GM21367 (cell line): ENCODE results near the gene CD300A.
"Not testable (repeated sequence)": the region's sequence is repeated elsewhere in the genome, so short reads cannot be mapped to it uniquely, and the experiment has no call there.

ENCODE experiments used
- ATAC-seq: cut with Tn5 transposase; IDR thresholded peaks from one replicate; pipeline ENCODE4 v1.9.1; 2021; ENCODE audit not compliant: unreplicated experiment

Gene CD300A

DNA sequence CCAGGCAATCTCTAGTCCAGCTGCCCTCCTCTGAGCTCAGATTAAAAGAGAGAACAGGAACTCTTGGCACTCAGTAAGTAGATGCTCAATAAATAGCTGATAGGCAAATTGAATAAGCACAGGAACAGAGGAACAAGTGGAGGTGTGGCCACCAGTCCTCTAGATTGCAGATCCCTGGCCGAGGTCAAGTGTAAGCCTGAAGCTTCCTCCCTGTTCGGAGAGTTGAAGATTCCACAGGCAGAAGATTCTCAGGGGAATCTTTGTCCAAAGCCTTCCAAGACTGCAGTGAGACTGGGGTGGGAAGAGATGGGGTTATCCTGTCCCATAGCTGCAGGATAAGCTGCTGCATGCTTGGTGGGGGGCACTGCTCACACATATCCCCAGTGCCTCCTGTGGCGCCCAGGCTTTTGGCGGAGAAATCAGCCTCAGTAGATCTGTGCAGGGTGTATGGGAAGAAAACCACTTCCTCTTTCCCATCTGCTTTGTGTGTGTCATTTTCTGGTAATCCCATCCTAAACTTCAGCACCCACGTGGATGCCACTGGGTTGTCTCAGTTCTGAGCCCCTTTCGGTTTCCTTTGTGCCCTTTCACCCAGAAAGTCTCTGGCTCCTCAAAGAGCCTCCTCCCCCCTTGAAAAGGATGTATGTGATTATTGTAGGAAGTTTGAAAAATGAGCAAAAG, 12.1 kb downstream of the CD300A start:
- no peak for ATAC-seq

DNA sequence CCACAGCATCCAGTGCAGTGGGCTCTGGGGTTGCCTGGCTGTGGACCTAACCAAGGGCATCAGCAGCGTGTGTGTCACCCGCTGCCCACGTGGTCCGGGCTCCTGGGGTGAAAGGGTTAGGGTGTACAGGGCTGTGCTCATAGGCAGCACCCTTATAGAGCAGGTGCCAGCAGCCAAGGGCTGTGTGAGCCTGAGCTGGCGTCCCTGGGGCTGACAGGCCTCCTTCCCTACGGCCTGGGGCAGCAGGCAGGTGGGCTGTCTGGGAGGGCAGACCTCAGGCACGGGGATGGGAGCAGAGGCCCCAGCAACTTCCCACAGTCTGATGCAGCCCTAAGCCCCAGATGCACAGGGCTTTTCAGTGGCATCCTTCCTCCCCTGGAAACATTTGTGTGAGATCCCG, 13.9 kb downstream of the CD300A start:
- no peak for ATAC-seq

DNA sequence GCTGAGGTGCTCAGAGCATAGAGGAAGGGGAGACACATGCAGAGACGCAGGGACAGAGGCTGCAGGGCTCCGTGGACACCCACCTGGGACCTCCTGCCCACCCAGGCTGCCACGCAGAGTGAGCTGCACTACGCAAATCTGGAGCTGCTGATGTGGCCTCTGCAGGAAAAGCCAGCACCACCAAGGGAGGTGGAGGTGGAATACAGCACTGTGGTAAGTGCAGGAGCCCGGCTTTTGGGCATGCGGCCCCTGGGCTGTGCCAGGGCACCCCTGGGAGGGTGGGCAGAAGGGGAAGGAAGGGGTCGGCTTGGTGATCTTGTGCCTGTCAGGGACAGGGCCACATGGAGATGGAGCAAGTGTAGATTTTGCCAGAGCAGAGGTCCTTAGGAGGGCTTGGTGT, 15.2 kb downstream of the CD300A start:
- ATAC-seq: no peak

DNA sequence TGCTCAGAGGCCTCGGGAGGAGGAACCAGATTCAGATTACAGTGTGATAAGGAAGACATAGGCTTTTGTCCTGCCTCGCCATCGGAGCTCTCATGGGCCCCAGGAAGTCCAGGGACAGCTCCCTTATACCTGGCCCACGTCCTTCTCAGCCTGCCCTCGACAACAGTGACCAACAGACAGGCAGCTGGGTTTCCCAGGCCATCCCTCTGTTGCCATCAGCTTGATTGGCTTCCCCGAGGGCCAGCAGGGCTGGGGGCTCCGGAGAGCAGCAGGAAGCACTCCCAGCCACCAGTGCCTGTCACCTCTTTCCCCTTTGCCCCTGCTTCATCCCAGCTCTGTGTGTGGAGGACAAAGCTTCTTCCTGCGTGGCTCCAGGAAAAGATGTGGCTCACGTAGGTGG, 17.6 kb downstream of the CD300A start:
- no peak for ATAC-seq

DNA sequence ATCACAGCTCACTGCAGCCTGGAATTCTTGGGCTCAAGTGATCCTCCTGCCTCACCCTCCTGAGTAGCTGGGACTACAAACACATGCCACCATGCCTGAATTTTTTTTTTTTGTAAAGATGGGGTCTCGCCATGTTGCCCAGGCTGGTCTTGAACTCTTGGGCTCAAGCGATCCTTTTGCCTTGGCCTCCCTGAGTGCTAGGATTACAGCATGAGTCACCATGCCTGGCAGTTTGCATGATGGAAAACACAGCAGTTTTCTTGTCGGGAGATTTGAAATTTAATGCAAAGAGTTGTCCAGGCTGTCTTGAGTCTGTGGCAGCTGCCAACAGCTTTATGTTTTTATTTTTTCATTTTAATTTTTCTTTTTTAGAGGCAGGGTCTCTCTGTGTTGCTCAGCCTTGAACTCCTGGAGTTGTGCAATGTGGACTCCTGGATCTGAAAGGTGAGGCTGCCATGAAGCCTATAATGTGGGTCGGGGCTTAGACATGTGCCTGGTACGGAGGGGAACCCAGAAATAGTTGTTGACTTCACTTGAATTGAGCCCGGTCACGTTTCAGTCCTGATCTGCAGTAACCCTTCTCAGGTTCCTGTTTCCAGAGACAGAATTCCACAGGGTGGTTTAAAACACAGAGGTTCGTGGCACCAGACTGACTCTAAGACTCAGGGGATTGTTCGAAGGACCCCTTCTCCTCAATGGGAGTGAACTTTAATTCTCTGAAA, 18.7 kb downstream of the CD300A start:
- no peak for ATAC-seq

DNA sequence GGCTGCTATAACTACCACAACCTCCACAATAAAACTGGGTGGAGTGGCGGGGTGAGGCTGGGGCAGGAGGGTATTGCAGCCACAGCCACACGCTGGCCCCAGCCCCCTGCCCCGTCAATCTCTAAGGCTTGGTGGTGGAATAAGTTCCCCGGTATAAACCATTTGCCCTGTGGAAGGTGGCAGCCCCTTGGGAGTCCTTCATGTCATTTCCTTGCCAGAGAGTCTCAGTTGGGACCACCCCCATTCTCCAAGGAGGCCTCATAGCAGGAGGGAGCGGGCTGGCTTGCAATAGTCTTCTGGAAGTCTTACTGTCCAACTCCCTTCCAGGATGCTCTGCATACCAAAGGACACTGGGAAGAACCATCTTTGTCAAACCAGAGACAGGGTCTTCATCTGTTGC, 19.4 kb downstream of the CD300A start:
- no peak for ATAC-seq

DNA sequence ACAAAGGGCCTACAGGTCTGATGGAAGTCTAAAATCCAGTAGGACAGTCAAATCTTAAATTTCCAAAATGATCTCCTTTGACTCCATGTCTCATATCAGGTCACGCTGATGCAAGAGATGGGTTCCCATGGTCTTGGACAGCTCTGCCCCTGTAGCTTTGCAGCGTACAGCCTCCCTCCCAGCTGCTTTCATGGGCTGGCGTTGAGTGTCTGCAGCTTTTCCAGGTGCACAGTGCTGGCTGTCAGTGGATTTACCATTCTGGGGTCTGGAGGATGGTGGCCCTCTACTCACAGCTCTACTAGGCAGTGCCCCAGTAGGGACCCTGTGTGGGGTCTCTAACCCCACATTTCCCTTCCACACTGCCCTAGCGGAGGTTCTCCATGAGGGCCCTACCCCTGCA, 21.8 kb downstream of the CD300A start:
- not testable (repeated sequence) for ATAC-seq

DNA sequence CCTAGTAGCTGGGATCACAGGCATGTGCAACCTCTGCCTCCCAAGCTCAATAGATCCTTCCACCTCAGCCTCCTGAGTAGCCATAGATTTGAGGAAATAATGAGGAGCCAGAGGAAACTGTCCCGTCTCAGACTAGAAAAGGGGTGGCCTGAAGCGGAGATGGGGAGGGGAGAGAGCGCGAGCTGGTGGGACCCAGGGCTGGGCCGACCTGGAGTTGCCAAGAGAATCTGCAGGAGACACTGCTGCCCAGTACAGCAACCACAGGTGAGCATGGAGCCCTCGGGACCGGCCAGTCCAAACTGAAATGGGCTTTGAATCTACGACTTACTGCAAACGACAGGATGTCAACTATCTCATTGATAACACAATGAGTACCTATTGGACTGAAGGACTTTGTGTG, 24.3 kb downstream of the CD300A start:
- no peak for ATAC-seq

DNA sequence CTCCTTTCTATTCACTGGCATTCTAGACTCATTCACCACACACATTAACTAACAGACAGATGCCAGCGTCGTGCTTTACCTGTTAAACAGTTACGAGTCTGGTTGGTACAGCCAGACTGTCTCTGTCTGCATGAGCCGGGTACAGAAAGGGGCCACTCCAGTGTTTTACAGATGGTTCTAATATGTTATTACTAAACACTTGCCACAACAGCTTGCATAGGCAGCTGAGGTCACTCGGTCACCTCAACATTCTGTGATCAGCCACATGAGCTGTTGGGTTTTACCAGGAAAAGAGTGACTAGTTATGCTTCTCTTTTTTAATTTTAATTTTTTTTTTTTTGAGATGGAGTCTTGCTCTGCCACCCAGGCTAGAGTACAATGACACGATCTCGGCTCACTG, 25.2 kb downstream of the CD300A start:
- no peak for ATAC-seq

DNA sequence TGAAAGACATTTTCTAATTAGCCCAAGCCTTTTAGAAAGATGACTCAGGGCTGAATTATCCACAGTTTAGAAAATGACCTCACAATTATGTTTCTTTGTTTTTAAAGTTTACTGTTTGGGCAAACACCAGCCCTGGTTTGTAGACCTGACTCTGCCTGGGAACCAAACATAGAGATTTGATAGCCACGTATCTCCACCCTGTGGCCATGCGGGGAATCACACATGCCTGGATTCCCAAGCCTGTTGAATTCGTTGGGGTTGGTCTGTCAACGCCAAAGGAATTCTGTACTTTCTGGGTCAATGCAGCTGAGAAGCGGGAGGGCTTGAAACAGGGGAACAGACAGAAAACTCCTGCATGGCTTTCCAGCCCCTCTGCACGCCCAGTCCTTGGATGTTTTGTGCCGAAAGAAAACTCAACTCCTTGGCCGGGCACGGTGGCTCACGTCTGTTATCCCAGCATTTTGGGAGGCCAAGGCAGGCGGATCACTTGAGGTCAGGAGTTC, 26.9 kb downstream of the CD300A start:
- no peak for ATAC-seq

DNA sequence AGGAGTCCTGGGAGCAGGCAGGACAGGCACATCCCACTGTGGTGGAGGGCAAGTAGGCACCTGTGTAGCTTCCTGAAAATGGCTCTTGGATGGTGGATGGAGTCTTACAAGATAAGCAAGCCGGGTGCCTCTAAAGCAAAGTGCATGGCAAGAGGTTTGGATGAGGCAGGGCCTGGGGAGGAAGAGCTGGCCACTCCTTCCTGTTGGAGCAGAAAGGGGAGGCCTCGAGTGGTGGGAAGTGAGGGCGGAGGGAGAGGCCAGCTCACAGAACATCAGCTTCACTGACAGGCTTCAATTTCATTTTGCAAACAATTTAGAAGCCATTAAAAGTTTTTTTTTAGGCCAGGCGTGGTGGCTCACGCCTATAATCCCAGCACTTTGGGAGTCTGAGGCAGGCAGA, 31.0 kb downstream of the CD300A start:
- ATAC-seq: no peak

DNA sequence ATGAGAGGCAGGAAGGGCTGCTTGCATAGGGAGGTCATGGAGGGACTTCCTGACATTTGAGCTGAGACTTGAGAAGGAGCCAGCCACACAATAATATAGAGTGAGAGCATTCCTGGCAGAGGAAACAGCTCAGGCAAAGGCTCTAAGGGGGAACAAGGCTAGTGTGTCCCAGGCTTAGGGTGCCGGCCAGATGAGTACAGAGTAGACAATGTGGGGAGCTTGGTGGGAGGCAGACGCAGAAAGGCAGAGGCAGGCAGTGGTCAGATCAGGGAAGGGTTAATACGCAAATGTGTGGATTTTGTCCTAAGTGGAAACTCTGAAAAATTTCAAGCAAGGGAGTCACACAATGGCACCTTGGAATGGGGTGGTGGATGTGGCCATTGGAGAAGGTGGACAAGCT, 33.6 kb downstream of the CD300A start:
- ATAC-seq: no peak

DNA sequence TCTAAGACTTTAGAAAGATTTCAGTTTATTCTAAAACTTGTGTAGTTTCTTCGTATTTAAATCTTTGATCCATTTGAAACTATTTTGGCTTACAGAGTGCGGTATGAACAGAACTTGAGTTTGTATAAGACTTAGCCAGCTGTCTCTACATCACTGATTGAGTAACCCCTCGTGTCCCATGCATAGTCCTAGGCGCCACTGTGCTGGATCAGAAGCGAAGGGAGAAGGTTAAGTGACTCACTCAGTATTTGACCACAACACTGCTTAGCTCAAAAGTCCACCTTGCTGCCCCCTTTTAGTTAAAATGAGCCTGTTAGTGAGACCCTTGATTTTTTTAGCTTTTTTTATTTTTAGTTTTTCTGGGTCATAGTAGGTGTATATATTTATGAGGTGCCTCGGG, 36.4 kb downstream of the CD300A start:
- ATAC-seq: no peak

DNA sequence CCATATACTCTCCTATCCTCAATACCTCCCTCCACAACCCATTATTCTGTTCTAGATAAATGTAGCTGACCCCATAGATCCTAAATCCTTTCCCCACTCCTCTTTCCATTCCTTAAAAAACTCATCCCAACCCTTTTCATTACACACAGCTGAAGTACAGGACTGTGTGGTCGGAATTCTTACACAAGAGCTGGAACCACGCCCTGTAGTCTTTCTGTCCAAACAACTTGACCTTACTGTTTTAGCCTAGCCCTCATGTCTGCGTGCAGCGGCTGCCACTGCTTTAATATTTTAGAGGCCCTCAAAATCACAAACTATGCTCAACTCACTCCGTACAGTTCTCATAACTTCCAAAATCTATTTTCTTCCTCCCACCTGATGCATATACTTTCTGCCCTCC, 37.5 kb downstream of the CD300A start:
- ATAC-seq: not testable (repeated sequence)

DNA sequence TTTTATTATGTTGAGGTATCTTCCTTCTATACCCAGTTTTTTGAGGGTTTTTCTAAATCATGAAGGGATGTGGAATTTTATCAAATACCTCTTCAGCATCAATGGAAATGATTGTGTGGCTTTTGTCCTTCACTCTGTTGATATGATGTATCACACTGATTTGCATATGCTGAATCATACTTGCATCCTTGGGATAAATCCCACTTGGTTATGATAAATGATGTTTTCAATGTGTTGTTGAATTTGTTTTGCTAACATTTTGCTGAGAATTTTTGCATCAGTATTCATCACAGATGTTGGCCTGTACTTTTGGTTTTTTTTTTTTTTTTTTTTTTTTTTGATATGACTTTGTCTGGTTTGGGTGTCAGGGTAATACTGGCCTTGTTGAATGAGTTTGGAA, 41.7 kb downstream of the CD300A start:
- no peak for ATAC-seq

DNA sequence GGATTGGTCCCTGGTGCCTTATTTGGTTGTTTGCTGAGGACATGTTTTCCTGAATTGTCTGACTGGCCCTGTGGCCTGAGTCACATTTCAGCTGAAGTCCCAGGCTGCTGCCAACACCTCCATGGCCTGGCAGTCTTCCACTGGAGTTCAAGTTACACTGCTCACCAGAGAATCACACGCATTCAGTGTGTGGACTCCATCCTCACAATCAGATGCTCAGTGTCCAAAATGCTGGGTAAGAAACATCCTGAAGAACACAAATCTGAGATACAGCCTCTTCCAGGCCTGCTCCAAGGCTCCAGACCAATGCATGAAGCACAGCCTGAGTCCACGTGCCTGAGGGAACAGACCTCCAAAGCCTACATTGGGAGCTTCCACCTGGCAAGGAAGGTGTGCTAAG, 45.6 kb downstream of the CD300A start:
- no peak for ATAC-seq

DNA sequence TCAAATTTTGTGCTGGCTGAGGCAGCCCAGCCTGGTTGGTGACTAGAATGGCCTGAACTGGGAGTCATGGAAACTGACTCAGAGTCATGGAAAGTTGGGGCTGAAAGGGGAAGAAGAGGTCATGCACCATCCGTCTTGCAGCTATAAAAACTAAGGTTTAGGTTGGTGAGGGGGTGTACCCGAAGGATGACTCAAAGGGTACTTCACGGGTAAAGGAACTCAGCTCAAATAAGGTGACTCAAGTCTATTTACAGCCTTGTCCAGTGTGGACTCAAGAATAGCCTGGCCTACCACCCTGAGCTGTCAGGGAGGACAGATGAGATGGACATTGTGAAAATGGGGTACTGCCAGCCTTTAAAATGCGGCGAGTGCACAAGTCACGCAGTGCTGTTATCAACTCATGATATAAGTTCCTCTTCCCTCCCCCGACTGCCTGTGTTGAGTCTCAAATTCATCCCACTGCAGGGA, 46.2 kb downstream of the CD300A start:
- ATAC-seq: peak; percentile 63

DNA sequence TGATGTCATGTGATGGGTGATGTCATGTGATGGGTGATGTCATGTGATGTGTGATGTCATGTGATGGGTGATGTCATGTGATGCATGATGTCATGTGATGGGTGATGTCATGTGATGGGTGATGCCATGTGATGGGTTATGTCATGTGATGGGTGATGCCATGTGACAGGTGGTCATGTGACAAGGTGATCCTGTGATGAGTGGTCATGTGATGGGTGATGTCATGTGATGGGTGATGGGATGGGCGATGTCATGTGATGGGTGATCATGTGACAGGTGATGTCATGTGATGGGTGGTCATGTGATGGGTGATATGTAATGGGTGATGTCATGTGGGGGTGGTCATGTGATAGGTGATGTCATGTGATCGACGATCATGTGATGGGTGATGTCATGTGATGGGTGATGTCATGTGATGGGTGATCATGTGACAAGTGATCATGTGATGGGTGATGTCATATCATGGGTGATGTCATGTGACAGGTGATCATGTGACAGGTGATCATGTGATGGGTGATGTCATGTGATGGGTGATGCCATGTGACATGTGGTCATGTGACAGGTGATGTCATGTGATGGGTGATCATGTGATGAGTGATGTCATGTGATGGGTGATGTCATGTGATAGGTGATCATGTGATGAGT, 47.7 kb downstream of the CD300A start:
- no peak for ATAC-seq

DNA sequence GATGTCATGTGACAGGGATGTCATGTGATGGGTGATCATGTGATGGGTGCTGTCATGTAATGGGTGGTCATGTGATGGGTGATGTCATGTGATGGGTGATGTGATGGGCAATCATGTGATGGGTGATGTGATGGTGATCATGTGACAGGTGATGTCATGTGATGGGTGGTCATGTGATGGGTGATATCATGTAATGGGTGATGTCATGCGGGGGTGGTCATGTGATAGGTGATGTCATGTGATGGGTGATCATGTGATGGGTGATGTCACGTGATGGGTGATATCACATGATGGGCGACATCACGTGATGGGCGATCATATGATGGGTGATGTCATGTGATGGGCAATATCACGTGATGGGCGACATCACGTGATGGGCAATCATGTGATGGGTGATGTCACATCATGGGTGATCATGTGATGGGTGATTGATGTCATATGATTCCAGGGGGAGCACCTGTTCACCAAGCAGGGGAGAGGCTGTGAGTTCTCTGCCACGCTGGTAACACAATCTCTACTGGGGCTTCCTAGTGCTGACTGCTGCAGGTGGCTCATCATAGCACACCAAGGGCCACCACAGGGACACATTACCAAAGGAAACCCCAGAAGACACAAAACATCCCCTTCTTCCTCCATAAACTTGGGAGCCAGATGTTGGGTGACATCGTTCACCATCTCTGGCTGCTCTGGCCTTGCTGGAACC, 48.3 kb downstream of the CD300A start:
- ATAC-seq: no peak

DNA sequence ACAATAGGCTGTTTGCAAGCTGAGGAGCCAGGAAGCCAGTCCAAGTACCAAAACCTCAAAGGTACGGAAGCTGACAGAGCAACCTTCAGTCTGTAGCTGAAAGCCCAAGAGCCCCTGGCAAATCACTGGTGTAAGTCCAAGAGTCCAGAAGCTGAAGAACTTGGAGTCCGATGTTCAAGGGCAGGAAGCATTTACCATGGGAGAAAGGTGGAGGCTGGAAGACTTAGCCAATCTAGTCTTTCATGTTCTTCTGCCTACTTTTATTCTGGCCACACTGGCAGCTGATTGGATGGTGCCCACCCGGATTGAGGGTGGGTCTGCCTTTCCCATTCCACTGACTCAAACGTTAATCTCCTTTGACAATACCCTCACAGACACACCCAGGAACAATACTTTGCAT, 49.5 kb downstream of the CD300A start:
- no peak for ATAC-seq

DNA sequence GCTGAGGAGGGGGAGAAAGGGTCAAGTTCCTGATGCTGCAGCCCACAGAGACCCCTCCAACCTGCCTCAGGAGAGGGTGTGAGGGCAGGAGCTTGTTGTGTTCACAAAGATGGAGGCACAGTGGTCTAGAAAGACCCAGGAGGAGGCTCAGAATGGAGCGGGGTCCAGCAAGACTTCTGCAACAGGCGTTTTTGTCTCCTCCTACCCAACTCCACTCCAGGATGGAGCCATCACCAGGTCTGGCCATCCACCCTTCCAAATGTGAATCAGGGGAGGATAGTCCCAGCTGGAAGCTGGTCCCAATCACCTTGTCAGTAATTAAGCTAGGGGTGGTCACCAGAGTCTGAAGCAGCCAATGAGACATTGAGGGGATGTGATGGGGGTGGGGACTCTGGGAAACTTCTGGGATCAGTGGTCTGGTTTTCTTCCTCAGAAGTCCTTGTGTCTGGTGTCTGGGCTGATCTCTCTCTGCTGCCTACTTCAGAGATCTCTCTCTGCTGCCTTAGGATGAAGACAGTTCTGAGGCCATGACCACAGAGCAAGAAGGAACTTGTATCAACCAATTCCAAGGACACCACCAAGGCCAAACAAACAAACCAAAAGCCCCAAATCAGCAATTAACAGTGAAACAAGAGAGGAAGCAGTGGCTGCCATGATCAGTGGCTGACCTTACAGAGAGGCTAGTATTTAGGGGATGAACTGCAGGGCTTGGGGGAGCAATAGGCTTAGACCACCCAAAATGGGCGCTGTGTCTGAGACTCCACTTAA, 50.3 kb downstream of the CD300A start:
- ATAC-seq: no peak
